NCI-H2196 (cell line): ENCODE measurements around the gene ENO2.

Experiments used
- DNase-seq: peaks from one replicate; lab custom pipeline; 2025; ENCODE audit not compliant: unreplicated experiment; lab: John Stamatoyannopoulos, UW

ENO2 gene

GRCh38 chr12:6929466-6930452, 15.4 kb downstream of the ENO2 start:
- no peak for DNase-seq

DNA sequence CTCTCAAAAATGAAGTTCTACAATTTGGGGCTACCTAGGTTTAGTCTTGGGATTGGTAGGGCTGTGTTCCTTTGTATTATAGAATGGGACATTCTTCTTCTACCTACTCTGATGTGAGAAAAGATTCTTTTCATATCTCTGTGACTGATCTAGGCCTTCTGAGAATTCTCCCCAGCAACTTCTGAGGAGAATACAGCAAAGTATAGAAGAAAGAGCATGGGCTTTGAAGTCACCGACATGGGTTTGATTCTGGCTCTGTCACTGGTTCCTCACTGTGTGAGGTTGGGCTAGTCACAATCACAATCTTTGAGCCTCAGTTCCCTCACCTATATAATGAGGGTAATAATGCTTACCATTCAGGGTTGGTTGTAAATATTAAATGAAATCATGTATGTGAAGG, 18.4 kb downstream of the ENO2 start:
- no peak for DNase-seq

GRCh38 chr12:6934110-6934509, 19.7 kb downstream of the ENO2 start:
- DNase-seq, result no peak

DNA sequence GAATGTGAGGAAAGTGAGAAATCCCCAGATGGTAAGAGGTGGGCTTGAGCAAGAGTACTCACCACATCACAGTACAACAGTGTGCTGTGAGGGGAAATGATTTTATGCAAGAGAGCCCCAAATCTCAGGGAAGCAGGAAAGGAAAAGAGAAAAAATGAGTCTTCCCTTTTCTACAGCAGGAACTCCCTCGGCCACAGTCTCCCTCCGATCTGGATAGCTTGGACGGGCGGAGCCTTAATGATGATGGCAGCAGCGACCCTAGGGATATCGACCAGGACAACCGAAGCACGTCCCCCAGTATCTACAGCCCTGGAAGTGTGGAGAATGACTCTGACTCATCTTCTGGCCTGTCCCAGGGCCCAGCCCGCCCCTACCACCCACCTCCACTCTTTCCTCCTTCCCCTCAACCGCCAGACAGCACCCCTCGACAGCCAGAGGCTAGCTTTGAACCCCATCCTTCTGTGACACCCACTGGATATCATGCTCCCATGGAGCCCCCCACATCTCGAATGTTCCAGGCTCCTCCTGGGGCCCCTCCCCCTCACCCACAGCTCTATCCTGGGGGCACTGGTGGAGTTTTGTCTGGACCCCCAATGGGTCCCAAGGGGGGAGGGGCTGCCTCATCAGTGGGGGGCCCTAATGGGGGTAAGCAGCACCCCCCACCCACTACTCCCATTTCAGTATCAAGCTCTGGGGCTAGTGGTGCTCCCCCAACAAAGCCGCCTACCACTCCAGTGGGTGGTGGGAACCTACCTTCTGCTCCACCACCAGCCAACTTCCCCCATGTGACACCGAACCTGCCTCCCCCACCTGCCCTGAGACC, 21.2 kb downstream of the ENO2 start:
- no peak for DNase-seq

GRCh38 chr12:6936194-6936635, 21.8 kb downstream of the ENO2 start:
- no peak for DNase-seq

DNA sequence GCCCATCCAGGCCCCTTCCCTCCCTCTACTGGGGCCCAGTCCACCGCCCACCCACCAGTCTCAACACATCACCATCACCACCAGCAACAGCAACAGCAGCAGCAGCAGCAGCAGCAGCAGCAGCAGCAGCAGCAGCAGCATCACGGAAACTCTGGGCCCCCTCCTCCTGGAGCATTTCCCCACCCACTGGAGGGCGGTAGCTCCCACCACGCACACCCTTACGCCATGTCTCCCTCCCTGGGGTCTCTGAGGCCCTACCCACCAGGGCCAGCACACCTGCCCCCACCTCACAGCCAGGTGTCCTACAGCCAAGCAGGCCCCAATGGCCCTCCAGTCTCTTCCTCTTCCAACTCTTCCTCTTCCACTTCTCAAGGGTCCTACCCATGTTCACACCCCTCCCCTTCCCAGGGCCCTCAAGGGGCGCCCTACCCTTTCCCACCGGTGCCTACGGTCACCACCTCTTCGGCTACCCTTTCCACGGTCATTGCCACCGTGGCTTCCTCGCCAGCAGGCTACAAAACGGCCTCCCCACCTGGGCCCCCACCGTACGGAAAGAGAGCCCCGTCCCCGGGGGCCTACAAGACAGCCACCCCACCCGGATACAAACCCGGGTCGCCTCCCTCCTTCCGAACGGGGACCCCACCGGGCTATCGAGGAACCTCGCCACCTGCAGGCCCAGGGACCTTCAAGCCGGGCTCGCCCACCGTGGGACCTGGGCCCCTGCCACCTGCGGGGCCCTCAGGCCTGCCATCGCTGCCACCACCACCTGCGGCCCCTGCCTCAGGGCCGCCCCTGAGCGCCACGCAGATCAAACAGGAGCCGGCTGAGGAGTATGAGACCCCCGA, 22.5 kb downstream of the ENO2 start:
- no peak for DNase-seq

- peak; percentile 89 for DNase-seq
Measured at GRCh38 chr12:6937481-6938352, 23.3 kb downstream of the ENO2 start.

DNA sequence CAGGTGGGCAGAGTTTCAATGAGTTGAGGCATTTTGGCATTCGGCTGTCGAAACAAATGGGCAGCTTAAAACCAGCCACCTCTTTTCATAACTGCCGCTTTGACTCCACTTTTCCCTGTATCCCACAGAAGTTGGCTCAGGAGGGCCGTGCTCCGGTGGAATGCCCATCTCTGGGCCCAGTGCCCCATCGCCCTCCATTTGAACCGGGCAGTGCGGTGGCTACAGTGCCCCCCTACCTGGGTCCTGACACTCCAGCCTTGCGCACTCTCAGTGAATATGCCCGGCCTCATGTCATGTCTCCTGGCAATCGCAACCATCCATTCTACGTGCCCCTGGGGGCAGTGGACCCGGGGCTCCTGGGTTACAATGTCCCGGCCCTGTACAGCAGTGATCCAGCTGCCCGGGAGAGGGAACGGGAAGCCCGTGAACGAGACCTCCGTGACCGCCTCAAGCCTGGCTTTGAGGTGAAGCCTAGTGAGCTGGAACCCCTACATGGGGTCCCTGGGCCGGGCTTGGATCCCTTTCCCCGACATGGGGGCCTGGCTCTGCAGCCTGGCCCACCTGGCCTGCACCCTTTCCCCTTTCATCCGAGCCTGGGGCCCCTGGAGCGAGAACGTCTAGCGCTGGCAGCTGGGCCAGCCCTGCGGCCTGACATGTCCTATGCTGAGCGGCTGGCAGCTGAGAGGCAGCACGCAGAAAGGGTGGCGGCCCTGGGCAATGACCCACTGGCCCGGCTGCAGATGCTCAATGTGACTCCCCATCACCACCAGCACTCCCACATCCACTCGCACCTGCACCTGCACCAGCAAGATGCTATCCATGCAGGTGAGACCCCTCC, 24.2 kb downstream of the ENO2 start:
- no peak for DNase-seq

- DNase-seq, result no peak
Measured at GRCh38 chr12:6939191-6939540, 24.8 kb downstream of the ENO2 start.

GRCh38 chr12:6941267-6941666, 26.9 kb downstream of the ENO2 start:
- no peak for DNase-seq

- no peak for DNase-seq
Measured at GRCh38 chr12:6941782-6942181, 27.4 kb downstream of the ENO2 start.

DNA sequence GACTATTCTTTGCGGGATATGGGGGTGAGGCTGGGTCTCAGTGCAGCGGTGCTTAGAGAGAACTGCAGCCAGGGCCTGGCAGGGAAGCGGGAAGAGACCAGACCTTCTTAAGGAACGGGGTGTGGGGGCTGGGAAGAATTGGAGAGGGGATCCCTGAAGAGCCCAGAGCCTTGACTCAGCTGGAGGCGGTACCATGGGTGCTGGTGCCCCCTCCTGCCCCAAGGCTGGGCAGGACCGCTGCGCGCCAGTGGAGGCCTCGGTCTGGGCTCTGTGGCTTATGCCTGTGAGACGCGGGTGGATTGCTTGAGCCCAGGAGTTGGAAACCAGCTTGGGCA, 27.9 kb downstream of the ENO2 start:
- DNase-seq, result no peak

GRCh38 chr12:6943389-6943721, 29.0 kb downstream of the ENO2 start:
- DNase-seq, result peak; percentile 72

- DNase-seq, result peak; percentile 47
Measured at GRCh38 chr12:6943722-6944380, 29.5 kb downstream of the ENO2 start, which contains the start of the genes C12orf57 and RNU7-1. TSS of gene C12orf57 (plus strand) at chr12:6944022. CDS start at chr12:6944122, 100 bp downstream. TSS of gene RNU7-1 (plus strand) at chr12:6943816.

- DNase-seq, result peak; percentile 80
Measured at GRCh38 chr12:6944381-6945186, 30.2 kb downstream of the ENO2 start.

DNA sequence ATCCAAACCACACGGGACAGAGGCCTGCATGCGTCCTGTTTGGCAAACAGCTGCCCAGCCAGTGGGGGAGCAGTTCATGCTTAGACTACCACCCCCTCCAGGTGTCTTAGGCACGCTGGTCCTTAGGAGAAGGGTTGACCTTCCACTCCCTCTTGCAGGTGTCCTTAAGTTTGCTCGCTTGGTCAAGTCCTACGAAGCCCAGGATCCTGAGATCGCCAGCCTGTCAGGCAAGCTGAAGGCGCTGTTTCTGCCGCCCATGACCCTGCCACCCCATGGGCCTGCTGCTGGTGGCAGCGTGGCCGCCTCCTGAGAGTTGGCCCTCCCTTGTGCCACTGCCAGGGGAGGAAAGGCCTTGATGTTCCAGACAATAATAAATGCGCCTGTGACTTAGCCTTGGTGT, 31.2 kb downstream of the ENO2 start:
- no peak for DNase-seq

DNA sequence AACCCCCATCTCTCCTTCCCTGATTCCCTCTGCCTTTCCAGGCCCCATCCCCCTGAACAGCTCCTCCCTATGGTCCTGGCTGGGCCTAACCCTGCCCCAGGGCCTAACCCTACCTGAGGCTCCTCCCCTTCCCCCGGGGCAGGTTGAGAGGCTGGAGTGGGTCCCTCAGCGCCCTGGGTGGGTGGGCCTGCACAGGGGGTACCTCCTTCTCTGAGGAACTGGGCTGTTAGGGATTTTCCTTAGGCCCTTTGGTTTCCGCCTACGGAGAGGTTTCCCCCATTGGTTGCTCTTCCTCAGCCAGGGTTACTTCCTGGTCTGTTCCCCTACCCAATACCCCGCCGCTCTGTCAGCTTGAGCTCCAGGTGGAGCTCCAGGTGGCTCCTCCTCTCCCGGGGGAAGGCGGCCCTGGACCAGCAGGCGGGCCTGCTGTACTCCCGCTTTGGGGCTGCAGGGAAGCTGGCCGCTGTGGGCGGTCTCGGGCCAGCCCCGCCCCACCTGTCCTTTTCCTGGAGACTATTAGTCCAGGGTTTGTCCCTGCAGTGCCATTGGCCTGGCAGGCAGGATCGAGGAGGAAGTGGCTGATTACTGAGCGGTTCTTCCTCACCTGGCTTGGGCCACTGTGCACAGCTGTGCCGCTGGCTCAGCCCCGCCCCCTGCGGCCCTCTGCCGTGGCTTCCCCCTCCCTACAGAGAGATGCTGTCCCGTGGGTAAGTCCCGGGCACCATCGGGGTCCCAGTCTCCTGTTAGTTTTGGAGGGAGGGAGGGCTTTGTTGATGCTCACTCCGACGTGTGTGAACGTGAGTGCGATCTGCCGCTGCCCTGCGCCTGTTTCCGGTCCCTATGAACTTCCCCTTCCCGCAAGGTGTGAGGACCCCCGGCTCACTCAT, 31.9 kb downstream of the ENO2 start:
- peak; percentile 85 for DNase-seq
